ENCODE measurements around the gene MAN2B2. TPM values are rescaled to one million over a fixed set of nuclear protein-coding genes. Genes with fewer than 3 reads are reported as not detected.

Gene MAN2B2
- total RNA-seq, 1 experiment from 2014 or later, result 30.9 TPM

DNA sequence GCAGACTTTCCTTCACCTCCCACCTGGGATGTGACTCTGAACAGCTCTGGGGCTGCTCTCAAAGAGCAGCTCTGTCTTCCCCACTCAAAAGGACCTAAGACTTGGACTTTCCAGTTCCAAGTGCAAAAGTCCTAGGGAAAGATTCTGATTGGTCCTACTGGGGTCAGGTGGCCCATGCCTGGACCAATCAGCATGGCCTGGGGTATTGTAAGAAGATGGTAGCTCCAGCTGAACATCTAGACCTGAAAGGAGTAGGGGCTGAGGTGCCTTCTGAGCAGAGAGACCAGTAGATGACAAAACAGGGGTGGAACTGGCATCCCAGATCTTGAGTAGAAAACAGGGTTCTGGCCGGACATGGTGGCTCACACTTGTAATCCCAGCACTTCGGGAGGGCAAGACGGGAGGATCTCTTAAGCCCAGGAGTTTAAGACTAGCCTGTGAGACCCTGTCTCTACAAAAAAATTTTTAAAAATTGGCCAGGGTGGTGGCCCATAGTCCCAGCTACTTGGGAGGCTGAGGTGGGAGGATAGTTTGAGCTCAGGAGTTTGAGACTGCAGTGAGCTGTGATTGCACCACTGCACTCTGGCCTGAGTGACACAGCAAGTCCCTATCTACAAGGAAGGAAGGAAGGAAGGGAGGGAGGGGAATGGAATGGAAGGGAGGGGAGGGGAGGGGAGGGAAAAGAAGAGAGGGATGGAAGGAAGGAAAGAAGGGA lies 38.1 kb downstream of the MAN2B2 start:
- TF ChIP-seq CTCF (IDR thresholded peaks at IDR 0.05; ENCODE audit: unreplicated experiment), result no peak
- H3K9me3 Mint-ChIP-seq (ENCODE audit: low read depth, unreplicated experiment), result no peaks in the 10 kb centered on the region
- no peaks in the 10 kb centered on the region for H3K36me3 Mint-ChIP-seq (ENCODE audit: insufficient read depth, unreplicated experiment)
- no peak overlapping the region for H3K27ac Mint-ChIP-seq (ENCODE audit: unreplicated experiment)
- H3K4me3 Mint-ChIP-seq (ENCODE audit: low read depth, unreplicated experiment), result no peak overlapping the region
- CTCF ChIA-PET, result no interaction called here
- intact Hi-C loops (cut with micrococcal nuclease; ENCODE audit: unreplicated experiment), result no loop called here
- BruUV-seq (replicated peaks), result no TSS peak
- H3K27me3 Mint-ChIP-seq (ENCODE audit: unreplicated experiment), result no peaks in the 10 kb centered on the region
- DNase-seq, result no peak
- no peaks in the 10 kb centered on the region for H3K4me1 Mint-ChIP-seq (ENCODE audit: low read depth, unreplicated experiment)

GRCh38 chr4:6613676-6614651 lies 39.0 kb downstream of the MAN2B2 start:
- Mint-ChIP-seq H3K9me3 (ENCODE audit: low read depth, unreplicated experiment) (no peaks in the 10 kb centered on the region), H3K4me3 (ENCODE audit: low read depth, unreplicated experiment) (no peak overlapping the region), H3K27ac (ENCODE audit: unreplicated experiment) (no peak overlapping the region), H3K4me1 (ENCODE audit: low read depth, unreplicated experiment) (no peaks in the 10 kb centered on the region), H3K27me3 (ENCODE audit: unreplicated experiment) (no peaks in the 10 kb centered on the region), H3K36me3 (ENCODE audit: insufficient read depth, unreplicated experiment) (no peaks in the 10 kb centered on the region)
- intact Hi-C loops (cut with micrococcal nuclease; ENCODE audit: unreplicated experiment), result no loop called here
- CTCF ChIA-PET, result no interaction called here
- TF ChIP-seq CTCF (IDR thresholded peaks at IDR 0.05; ENCODE audit: unreplicated experiment), result no peak
- no peak for DNase-seq
- no TSS peak for BruUV-seq (replicated peaks)

DNA sequence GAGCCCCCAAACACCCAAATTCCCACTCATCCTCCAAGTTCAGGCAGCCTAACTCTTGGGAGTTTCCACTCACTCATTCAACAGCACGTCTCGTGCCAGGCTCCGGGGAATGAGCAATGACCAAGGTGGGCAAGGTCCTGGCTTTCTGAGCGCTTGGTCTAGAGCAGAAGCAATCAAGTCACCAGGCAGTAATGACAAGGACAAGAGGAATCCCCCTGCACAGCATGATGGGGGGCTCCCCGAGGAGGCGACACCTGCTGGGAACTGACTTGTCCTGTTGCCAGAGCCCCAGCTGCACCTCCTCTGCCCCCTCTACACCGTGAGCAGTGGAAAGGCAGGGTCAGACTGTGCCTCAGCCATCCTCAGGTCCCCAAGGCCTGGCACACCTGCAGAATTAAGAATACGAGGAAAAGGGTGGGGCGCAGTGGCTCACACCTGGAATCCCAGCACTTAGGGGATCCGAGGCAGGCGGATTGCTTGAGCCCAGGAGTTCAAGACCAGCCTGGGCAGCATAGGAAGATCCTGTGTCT lies 39.8 kb downstream of the MAN2B2 start:
- Mint-ChIP-seq H3K36me3 (ENCODE audit: insufficient read depth, unreplicated experiment) (no peaks in the 10 kb centered on the region), H3K4me3 (ENCODE audit: low read depth, unreplicated experiment) (no peak overlapping the region), H3K27ac (ENCODE audit: unreplicated experiment) (no peak overlapping the region), H3K9me3 (ENCODE audit: low read depth, unreplicated experiment) (no peaks in the 10 kb centered on the region), H3K27me3 (ENCODE audit: unreplicated experiment) (no peaks in the 10 kb centered on the region), H3K4me1 (ENCODE audit: low read depth, unreplicated experiment) (no peaks in the 10 kb centered on the region)
- CTCF ChIA-PET, result no interaction called here
- no peak for DNase-seq
- intact Hi-C loops (cut with micrococcal nuclease; ENCODE audit: unreplicated experiment), result no loop called here
- no TSS peak for BruUV-seq (replicated peaks)
- no peak for TF ChIP-seq CTCF (IDR thresholded peaks at IDR 0.05; ENCODE audit: unreplicated experiment)

GRCh38 chr4:6616087-6616995 lies 41.4 kb downstream of the MAN2B2 start:
- intact Hi-C loops (cut with micrococcal nuclease; ENCODE audit: unreplicated experiment), result no loop called here
- H3K9me3 Mint-ChIP-seq (ENCODE audit: low read depth, unreplicated experiment), result no peaks in the 10 kb centered on the region
- no peak for TF ChIP-seq CTCF (IDR thresholded peaks at IDR 0.05; ENCODE audit: unreplicated experiment)
- H3K27ac Mint-ChIP-seq (ENCODE audit: unreplicated experiment), result no peak overlapping the region
- H3K36me3 Mint-ChIP-seq (ENCODE audit: insufficient read depth, unreplicated experiment), result no peaks in the 10 kb centered on the region
- no peaks in the 10 kb centered on the region for H3K27me3 Mint-ChIP-seq (ENCODE audit: unreplicated experiment)
- BruUV-seq (replicated peaks), result no TSS peak
- no peak for DNase-seq
- H3K4me1 Mint-ChIP-seq (ENCODE audit: low read depth, unreplicated experiment), result no peaks in the 10 kb centered on the region
- CTCF ChIA-PET, result no interaction called here
- H3K4me3 Mint-ChIP-seq (ENCODE audit: low read depth, unreplicated experiment), result no peak overlapping the region
